ENCODE results near the gene SEMA3E. TPM values are rescaled to one million over a fixed set of nuclear protein-coding genes. Genes with fewer than 3 reads are reported as not detected.

Gene SEMA3E
- total RNA-seq, 4 donors from 2014 or later = 10.1 to 29.2 (median 15.8) TPM

GRCh38 chr7:83640240-83640639 is 8.7 kb downstream of the SEMA3E start:
- peak overlapping the region in 1 of 4 donors; percentile 1 for H3K27ac ChIP-seq (replicated peaks in 1 of 4)
- no peak overlapping the region for H3K4me3 ChIP-seq
- H3K4me1 ChIP-seq = peaks cover 0 to 24% (median 10%) of the 10 kb centered on the region in 4 donors
- no peaks in the 10 kb centered on the region for H3K9me3 ChIP-seq
- DNase-seq (ENCODE audit: extremely low spot score) = no peak
- no peaks in the 10 kb centered on the region for H3K27me3 ChIP-seq
- H3K36me3 ChIP-seq = no peaks in the 10 kb centered on the region
- 89% methylated on average over 1 of the region's 1 CpG for WGBS
- TF ChIP-seq POLR2AphosphoS5 (IDR thresholded peaks at IDR 0.05) (no peak), EP300 (IDR thresholded peaks at IDR 0.05) (no peak), CTCF (IDR thresholded peaks at IDR 0.05) (no peak), POLR2A (IDR thresholded peaks at IDR 0.05; ENCODE audit: low read depth) (no peak)
- intact Hi-C loops (cut with DNase I) = no loop called here

- TF ChIP-seq POLR2A (IDR thresholded peaks at IDR 0.05; ENCODE audit: low read depth) = no peak
- TF ChIP-seq CTCF (IDR thresholded peaks at IDR 0.05) = no peak
- no peak for TF ChIP-seq POLR2AphosphoS5 (IDR thresholded peaks at IDR 0.05)
- no peak for TF ChIP-seq EP300 (IDR thresholded peaks at IDR 0.05)
- Histone ChIP-seq H3K9me3 (no peaks in the 10 kb centered on the region), H3K27ac (replicated peaks in 1 of 4) (no peak overlapping the region), H3K4me1 (no peaks in the 10 kb centered on the region), H3K4me3 (no peak overlapping the region), H3K27me3 (no peaks in the 10 kb centered on the region), H3K36me3 (no peaks in the 10 kb centered on the region)
- no peak for DNase-seq (ENCODE audit: extremely low spot score)
- intact Hi-C loops (cut with DNase I) = no loop called here
- 87% methylated on average over 2 of the region's 2 CpGs for WGBS
Observed at GRCh38 chr7:83633516-83633915, 15.4 kb downstream of the SEMA3E start.

GRCh38 chr7:83629117-83629880 is 19.6 kb downstream of the SEMA3E start:
- Histone ChIP-seq H3K4me3 (no peak overlapping the region), H3K4me1 (no peaks in the 10 kb centered on the region), H3K27me3 (no peaks in the 10 kb centered on the region), H3K36me3 (no peaks in the 10 kb centered on the region), H3K9me3 (no peaks in the 10 kb centered on the region), H3K27ac (replicated peaks in 1 of 4) (no peak overlapping the region)
- intact Hi-C loops (cut with DNase I) = no loop called here
- no peak for DNase-seq (ENCODE audit: extremely low spot score)
- TF ChIP-seq POLR2AphosphoS5 (IDR thresholded peaks at IDR 0.05) (no peak), CTCF (IDR thresholded peaks at IDR 0.05) (no peak), EP300 (IDR thresholded peaks at IDR 0.05) (no peak), POLR2A (IDR thresholded peaks at IDR 0.05; ENCODE audit: low read depth) (no peak)
- 71% methylated on average over 10 of the region's 12 CpGs for WGBS

DNA sequence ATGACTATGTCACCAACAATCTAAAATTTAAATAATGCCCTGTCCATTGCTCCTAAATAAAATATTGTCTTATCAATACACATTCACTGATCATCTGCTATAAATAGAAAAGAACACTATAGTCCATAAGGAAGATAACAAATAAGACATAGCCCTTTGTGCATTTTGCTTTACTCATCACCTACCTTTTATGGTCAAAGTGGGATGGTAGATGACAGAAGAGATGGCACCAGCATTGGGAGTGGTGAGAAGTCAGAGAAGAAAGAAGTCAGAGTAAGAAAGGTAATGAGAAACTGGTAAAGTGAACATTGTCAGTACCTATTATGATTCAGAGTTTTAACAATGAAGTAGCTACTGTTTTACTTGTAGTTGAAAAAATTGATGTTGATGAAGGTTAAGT is 31.1 kb downstream of the SEMA3E start:
- H3K4me1 ChIP-seq = peaks cover 0 to 8% (median 2%) of the 10 kb centered on the region in 4 donors
- no peak overlapping the region for H3K27ac ChIP-seq (replicated peaks in 1 of 4)
- H3K9me3 ChIP-seq = peaks cover 0 to 6% (median 0%) of the 10 kb centered on the region in 4 donors
- DNase-seq (ENCODE audit: extremely low spot score) = no peak
- no peaks in the 10 kb centered on the region for H3K27me3 ChIP-seq
- no peak for TF ChIP-seq POLR2AphosphoS5 (IDR thresholded peaks at IDR 0.05)
- TF ChIP-seq POLR2A (IDR thresholded peaks at IDR 0.05; ENCODE audit: low read depth) = no peak
- TF ChIP-seq EP300 (IDR thresholded peaks at IDR 0.05) = no peak
- no peak for TF ChIP-seq CTCF (IDR thresholded peaks at IDR 0.05)
- H3K36me3 ChIP-seq = no peaks in the 10 kb centered on the region
- no peak overlapping the region for H3K4me3 ChIP-seq
- intact Hi-C loops (cut with DNase I) = no loop called here
